Measurements from ENCODE around the gene SOHLH1. TPM values are rescaled to one million over a fixed set of nuclear protein-coding genes. Genes with fewer than 3 reads are reported as not detected.
"Not testable (repeated sequence)": the region's sequence is repeated elsewhere in the genome, so short reads cannot be mapped to it uniquely, and the experiment has no call there.

The SOHLH1 gene
- total RNA-seq, 1 donor from 2014 or later, result not detected

DNA sequence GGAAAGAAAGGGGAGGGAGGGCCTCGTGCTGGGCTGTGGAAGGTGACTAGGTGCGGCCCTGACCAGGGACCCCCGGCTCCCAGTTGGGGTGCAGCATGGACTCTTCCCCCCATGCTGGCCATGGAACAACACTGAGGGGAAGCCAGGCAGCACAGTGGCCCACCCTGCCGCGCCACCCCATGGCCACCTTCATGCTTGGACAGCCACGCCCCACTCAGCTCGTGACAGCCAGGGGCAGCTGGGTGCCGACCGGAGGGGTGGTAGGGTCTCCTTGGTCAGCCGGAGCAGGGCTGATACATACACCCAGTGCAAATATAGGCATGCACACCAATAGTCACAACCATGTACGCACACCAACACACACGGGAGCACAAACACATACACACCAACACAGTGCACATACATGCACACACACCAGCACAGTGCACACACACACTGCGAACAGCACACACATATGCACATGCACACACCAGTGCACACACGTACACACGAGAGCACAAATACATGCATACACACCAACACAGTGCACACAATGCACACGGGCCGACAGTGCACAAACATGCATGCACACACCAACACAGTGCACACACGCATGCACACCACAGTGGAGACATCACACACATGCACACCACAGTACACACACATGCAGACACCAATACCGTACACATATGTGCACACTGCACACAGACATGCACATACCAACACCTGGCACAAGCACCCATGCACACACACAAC, 8.3 kb downstream of the SOHLH1 start:
- Mint-ChIP-seq H3K4me1 (no peaks in the 10 kb centered on the region), H3K9me3 (no peaks in the 10 kb centered on the region), H3K27ac (no peak overlapping the region), H3K27me3 (no peaks in the 10 kb centered on the region), H3K4me3 (no peak overlapping the region), H3K36me3 (ENCODE audit: low read depth) (no peaks in the 10 kb centered on the region)
- no peak for DNase-seq
- intact Hi-C loops (cut with micrococcal nuclease), result no loop called here

DNA sequence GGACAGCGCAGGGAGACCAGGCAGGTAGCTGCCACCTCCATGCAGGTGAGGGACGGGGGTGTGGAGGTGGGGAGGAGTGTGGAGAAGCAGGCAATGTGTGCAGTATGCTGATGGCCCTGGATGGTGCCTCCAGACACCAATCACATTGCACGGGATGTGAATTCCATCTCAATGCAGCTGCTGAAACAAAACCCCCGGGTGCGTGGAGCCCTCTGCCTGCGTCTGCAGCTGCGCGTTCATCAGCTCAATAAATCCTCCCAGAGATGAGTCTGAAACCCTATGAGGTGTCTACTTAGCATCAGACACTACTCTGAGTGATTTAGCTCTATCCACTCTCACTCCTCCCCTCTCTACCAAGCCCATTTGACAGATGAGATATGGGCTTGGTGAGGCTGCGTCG, 10.3 kb downstream of the SOHLH1 start:
- Mint-ChIP-seq H3K4me3 (no peak overlapping the region), H3K27ac (no peak overlapping the region), H3K27me3 (no peaks in the 10 kb centered on the region), H3K4me1 (no peaks in the 10 kb centered on the region), H3K36me3 (ENCODE audit: low read depth) (no peaks in the 10 kb centered on the region), H3K9me3 (no peaks in the 10 kb centered on the region)
- intact Hi-C loops (cut with micrococcal nuclease), result no loop called here
- DNase-seq, result no peak

DNA sequence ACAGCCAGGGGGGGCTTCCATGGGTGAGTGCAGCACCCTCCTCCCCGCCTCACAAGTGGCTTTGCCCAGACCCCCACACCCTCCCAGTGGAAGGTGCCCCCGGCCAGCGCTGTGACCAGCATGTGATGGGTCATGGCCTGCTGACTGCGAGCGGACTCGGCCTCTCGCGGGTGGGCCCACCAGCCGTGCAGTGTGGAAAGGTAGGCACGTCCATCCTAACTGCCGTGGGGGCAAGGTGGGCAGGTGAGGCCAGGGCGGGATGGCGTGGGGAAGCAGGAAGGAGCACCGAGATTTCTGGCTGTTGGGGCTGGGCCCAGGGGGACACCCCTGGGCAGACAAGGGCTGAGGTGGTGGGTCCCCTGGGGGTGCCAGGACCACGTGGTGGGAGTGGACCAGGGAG, 12.1 kb downstream of the SOHLH1 start:
- intact Hi-C loops (cut with micrococcal nuclease), result no loop called here
- Mint-ChIP-seq H3K36me3 (ENCODE audit: low read depth) (no peaks in the 10 kb centered on the region), H3K4me1 (no peaks in the 10 kb centered on the region), H3K4me3 (no peak overlapping the region), H3K27ac (no peak overlapping the region), H3K9me3 (no peaks in the 10 kb centered on the region), H3K27me3 (no peaks in the 10 kb centered on the region)
- DNase-seq, result no peak

DNA sequence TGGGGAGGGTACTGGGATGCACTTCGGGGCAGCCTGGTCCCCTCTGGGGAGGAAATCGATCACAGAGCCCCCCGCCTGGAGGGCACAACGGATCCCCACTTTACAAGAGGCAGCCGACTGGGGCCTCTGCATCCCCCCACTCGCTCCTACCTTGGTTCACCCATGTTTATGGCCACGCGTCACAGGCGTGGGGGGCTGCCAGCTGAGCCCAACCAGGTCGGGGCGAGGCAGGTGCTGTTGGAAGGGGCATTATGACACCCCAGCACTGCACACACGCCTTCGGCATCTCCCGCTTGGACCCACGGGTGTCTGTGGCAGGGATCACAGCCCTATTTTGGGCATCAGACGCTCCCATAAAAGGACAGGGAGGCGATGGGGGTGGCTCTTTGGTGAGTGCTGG, 14.6 kb downstream of the SOHLH1 start:
- Mint-ChIP-seq H3K27ac (no peak overlapping the region), H3K9me3 (no peaks in the 10 kb centered on the region), H3K4me1 (no peaks in the 10 kb centered on the region), H3K4me3 (no peak overlapping the region), H3K36me3 (ENCODE audit: low read depth) (no peaks in the 10 kb centered on the region), H3K27me3 (no peaks in the 10 kb centered on the region)
- DNase-seq, result no peak
- intact Hi-C loops (cut with micrococcal nuclease), result no loop called here

GRCh38 chr9:135683401-135684034, 15.8 kb downstream of the SOHLH1 start:
- no peak for DNase-seq
- Mint-ChIP-seq H3K36me3 (ENCODE audit: low read depth) (no peaks in the 10 kb centered on the region), H3K9me3 (no peaks in the 10 kb centered on the region), H3K4me3 (no peak overlapping the region), H3K27me3 (no peaks in the 10 kb centered on the region), H3K27ac (no peak overlapping the region), H3K4me1 (no peaks in the 10 kb centered on the region)
- intact Hi-C loops (cut with micrococcal nuclease), result no loop called here

DNA sequence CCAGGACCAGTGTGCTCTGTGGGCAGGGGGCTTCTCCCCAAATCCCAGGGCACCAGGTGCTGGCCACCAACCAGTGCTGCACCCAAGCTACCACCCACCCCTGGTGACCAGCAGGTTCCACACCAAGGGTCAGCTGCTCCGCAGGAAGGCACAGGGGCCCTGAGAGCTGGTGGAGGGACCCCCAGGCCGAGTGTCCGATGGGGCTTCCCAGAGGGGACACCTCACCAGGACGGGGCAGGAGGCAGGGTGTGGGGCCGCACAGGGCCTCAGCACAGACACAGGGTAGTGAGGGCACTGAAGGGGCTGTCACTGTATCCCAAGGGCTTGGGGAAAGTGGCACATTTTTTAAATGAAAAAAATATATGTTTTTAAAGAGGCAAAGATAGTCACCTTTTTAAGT, 18.1 kb downstream of the SOHLH1 start:
- no peak overlapping the region for H3K4me3 Mint-ChIP-seq
- intact Hi-C loops (cut with micrococcal nuclease), result no loop called here
- H3K27me3 Mint-ChIP-seq, result no peaks in the 10 kb centered on the region
- no peaks in the 10 kb centered on the region for H3K9me3 Mint-ChIP-seq
- H3K27ac Mint-ChIP-seq, result no peak overlapping the region
- H3K4me1 Mint-ChIP-seq, result no peaks in the 10 kb centered on the region
- DNase-seq, result no peak
- H3K36me3 Mint-ChIP-seq (ENCODE audit: low read depth), result no peaks in the 10 kb centered on the region

DNA sequence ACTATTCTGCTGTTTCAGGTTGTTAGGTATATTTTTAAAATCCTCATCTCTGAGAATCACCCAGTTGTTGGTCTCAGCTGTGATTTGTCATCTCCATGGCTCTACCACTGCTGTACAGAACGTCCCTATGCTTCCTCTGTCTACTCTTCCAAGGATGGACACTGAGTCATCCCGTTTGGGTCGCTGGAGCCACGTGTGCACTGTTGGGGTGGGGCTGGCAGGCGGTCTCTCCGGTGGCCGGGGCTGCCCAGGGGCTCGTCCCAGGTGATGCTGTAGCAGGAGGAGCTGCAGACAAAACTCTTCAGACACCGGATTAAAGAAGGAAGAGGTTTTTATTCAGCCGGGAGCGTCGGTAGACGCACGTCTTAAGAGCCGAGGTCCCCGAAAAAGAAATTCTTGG, 19.2 kb downstream of the SOHLH1 start:
- Mint-ChIP-seq H3K36me3 (ENCODE audit: low read depth) (no peaks in the 10 kb centered on the region), H3K9me3 (no peaks in the 10 kb centered on the region), H3K4me3 (no peak overlapping the region), H3K4me1 (no peaks in the 10 kb centered on the region), H3K27me3 (no peaks in the 10 kb centered on the region), H3K27ac (no peak overlapping the region)
- no peak for DNase-seq
- intact Hi-C loops (cut with micrococcal nuclease), result no loop called here

DNA sequence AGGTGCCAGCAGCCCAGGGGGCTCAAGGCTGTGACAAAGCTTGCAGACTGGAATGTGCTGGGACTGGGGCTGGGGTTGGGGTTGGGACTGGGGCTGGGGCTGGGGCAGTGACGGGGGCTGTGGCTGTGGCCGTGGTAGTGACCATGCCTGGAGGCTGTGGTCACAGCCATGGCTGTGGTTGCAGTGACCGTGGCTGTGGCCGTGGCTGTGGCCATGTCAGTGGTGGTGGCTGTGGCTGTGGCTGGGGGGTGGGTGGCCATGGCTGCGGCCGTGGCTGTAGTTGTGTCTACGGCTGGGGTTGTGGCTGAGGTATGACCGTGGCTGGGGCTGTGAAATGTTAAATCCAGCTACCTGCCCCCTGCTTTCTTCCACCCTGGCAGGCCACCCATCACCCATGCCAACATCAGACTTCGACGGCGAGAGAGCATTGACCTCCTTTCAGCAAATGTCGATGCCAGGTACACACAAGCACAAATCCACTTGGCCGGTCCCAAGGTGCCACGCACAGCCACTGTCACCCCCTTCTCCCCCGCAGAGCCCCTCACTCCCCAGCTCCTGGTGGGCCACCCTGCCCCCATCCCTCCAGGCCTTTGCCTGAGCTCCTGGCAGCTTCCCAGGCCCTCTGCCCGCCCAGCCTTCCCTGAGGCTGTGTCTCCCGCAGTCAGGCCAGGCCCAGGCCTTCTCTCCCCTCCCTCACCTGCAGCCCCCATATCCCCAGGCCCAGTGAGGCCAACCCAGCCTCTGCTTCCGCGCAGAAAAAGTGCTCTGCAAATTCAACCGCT, 20.9 kb downstream of the SOHLH1 start:
- intact Hi-C loops (cut with micrococcal nuclease), result no loop called here
- no peak overlapping the region for H3K27ac Mint-ChIP-seq
- no peaks in the 10 kb centered on the region for H3K36me3 Mint-ChIP-seq (ENCODE audit: low read depth)
- no peak for DNase-seq
- no peaks in the 10 kb centered on the region for H3K9me3 Mint-ChIP-seq
- H3K4me3 Mint-ChIP-seq, result no peak overlapping the region
- no peaks in the 10 kb centered on the region for H3K4me1 Mint-ChIP-seq
- H3K27me3 Mint-ChIP-seq, result no peaks in the 10 kb centered on the region

- no peak overlapping the region for H3K27ac Mint-ChIP-seq
- no peak for DNase-seq
- H3K9me3 Mint-ChIP-seq, result no peaks in the 10 kb centered on the region
- H3K4me1 Mint-ChIP-seq, result no peaks in the 10 kb centered on the region
- no peaks in the 10 kb centered on the region for H3K27me3 Mint-ChIP-seq
- intact Hi-C loops (cut with micrococcal nuclease), result no loop called here
- H3K36me3 Mint-ChIP-seq (ENCODE audit: low read depth), result no peaks in the 10 kb centered on the region
- no peak overlapping the region for H3K4me3 Mint-ChIP-seq
Measured at GRCh38 chr9:135677641-135678168, 21.6 kb downstream of the SOHLH1 start.

- no peaks in the 10 kb centered on the region for H3K4me1 Mint-ChIP-seq
- no peaks in the 10 kb centered on the region for H3K27me3 Mint-ChIP-seq
- H3K9me3 Mint-ChIP-seq, result no peaks in the 10 kb centered on the region
- H3K36me3 Mint-ChIP-seq (ENCODE audit: low read depth), result no peaks in the 10 kb centered on the region
- no peak overlapping the region for H3K27ac Mint-ChIP-seq
- intact Hi-C loops (cut with micrococcal nuclease), result no loop called here
- no peak overlapping the region for H3K4me3 Mint-ChIP-seq
- no peak for DNase-seq
Measured at GRCh38 chr9:135676891-135677290, 22.4 kb downstream of the SOHLH1 start.

GRCh38 chr9:135674977-135675376, 24.3 kb downstream of the SOHLH1 start:
- no peaks in the 10 kb centered on the region for H3K4me1 Mint-ChIP-seq
- no peak overlapping the region for H3K27ac Mint-ChIP-seq
- no peaks in the 10 kb centered on the region for H3K36me3 Mint-ChIP-seq (ENCODE audit: low read depth)
- no peak overlapping the region for H3K4me3 Mint-ChIP-seq
- no peaks in the 10 kb centered on the region for H3K9me3 Mint-ChIP-seq
- DNase-seq, result no peak
- H3K27me3 Mint-ChIP-seq, result no peaks in the 10 kb centered on the region
- intact Hi-C loops (cut with micrococcal nuclease), result no loop called here

DNA sequence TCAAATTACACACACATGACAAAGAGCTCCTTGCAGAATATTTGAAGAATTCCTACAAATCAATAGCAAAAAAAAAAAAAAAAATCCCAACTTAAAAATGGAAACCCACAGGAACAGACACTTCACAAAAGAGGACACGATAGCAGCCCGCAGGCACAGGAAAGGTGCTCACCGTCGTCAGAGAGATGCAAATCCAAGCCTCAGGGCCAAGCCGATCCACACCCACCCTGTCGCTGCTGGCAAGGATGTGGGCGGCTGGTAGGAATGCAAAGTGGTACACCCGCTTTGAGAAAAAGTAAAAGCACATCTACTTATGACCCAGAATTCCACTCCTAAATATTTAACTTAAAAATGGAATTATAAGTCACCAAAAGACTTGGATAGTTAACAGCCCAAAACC, 25.3 kb downstream of the SOHLH1 start:
- Mint-ChIP-seq H3K36me3 (ENCODE audit: low read depth) (no peaks in the 10 kb centered on the region), H3K27ac (no peak overlapping the region), H3K9me3 (no peaks in the 10 kb centered on the region), H3K27me3 (no peaks in the 10 kb centered on the region), H3K4me3 (no peak overlapping the region), H3K4me1 (no peaks in the 10 kb centered on the region)
- no peak for DNase-seq
- intact Hi-C loops (cut with micrococcal nuclease), result no loop called here

GRCh38 chr9:135672786-135673185, 26.5 kb downstream of the SOHLH1 start:
- H3K4me1 Mint-ChIP-seq; H3K27me3 Mint-ChIP-seq; H3K27ac Mint-ChIP-seq; H3K9me3 Mint-ChIP-seq; H3K4me3 Mint-ChIP-seq; H3K36me3 Mint-ChIP-seq (ENCODE audit: low read depth); DNase-seq; intact Hi-C loops (cut with micrococcal nuclease): not testable (repeated sequence)

GRCh38 chr9:135671591-135672041, 27.7 kb downstream of the SOHLH1 start:
- Mint-ChIP-seq H3K9me3 (no peaks in the 10 kb centered on the region), H3K27ac (no peak overlapping the region), H3K4me3 (no peak overlapping the region), H3K27me3 (no peaks in the 10 kb centered on the region), H3K36me3 (ENCODE audit: low read depth) (no peaks in the 10 kb centered on the region), H3K4me1 (no peaks in the 10 kb centered on the region)
- DNase-seq, result no peak
- intact Hi-C loops (cut with micrococcal nuclease), result no loop called here

Measured in activated CD4-positive, alpha-beta T cell treated with anti-CD3 and anti-CD28 coated beads, Interleukin-2, amount 10 ng/mL, durations not matched to agents 24 days and 14 days (primary cell).